Stimulated activated CD4-positive, alpha-beta T cell treated with anti-CD3 and anti-CD28 coated beads, TNF-alpha, amount 100 ng/mL, for 4 hours (primary cell): Measurements from ENCODE around the gene CDH4.

Source experiments
- DNase-seq, 3 experiments: peaks; one replicate each; pipeline ENCODE4 v3.0.0-alpha.2; 2020; ENCODE audit warnings: low read depth in 3 of 3

CDH4 gene

DNA sequence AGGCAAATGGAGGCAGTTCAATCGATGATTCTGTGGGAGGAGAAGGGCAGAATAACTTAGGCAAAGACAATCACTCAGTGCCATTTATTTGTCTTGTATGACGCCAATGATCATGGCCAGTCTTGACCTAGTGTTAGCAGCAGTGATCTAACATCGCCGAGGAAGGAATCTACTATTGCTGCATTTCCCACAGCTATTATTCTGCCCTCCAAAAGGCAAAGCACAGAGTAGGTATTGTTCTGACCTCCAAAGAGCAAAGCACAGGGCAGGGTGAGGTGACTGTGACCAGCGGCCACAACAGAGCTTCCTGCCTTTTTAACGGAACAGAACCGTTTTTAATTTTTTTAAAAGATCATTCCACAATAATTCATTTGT lies 235.9 kb downstream of the CDH4 start:
- no peak for DNase-seq

GRCh38 chr20:61490721-61491120 lies 238.7 kb downstream of the CDH4 start:
- no peak for DNase-seq

- no peak for DNase-seq
Measured at GRCh38 chr20:61492065-61492464, 240.0 kb downstream of the CDH4 start.

DNA sequence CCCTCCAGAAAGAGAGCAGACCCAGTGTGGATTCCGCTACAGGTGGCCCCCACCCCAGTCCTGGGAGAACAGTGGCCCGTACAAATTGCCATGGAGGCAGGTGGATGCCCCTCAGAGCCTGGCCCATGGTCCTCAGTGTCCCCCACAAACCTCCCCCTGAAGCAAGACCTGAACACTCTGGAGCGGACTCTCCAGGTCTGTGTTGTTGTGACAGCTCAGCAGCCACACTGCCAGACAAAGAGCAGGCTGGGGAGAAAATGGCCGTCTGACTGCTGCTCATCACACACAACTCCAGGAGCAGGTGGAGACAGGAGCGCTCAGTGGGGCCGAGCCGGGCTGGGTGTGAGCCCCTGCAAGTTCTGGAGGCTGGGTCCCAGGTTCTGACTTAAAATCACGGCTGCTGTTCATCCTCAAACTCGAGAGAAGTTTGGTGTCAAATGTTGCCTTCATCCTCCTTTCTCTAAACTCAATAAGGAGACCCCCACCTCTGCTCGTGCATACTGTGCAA lies 241.8 kb downstream of the CDH4 start:
- DNase-seq, result no peak

- DNase-seq, result no peak
Measured at GRCh38 chr20:61494763-61495575, 242.9 kb downstream of the CDH4 start.

DNA sequence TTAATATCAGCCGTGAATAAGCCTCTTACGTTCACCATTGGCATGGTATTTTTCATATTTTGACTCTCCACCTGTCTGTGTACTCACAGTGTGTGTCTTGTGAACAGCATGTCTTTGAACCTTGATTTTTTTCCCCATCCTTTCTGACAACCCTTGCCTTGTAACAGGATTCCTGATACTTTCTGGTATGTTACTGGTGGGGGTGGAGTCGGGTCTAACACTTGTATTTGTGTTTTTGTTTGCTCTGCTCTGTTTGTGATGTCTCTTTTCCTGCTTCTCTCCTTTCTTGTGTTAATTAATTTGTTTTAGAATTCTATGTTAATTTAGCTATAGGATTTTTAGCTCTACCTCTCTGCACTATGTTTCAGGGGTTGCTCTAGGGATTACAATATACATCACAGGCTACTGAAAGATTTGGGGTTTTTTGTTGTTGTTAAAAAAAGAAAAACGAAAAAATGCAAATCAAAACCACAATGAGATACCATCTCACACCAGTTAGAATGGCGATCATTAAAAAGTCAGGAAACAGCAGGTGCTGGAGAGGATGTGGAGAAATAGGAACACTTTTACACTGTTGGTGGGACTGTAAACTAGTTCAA lies 245.1 kb downstream of the CDH4 start:
- no peak for DNase-seq

DNA sequence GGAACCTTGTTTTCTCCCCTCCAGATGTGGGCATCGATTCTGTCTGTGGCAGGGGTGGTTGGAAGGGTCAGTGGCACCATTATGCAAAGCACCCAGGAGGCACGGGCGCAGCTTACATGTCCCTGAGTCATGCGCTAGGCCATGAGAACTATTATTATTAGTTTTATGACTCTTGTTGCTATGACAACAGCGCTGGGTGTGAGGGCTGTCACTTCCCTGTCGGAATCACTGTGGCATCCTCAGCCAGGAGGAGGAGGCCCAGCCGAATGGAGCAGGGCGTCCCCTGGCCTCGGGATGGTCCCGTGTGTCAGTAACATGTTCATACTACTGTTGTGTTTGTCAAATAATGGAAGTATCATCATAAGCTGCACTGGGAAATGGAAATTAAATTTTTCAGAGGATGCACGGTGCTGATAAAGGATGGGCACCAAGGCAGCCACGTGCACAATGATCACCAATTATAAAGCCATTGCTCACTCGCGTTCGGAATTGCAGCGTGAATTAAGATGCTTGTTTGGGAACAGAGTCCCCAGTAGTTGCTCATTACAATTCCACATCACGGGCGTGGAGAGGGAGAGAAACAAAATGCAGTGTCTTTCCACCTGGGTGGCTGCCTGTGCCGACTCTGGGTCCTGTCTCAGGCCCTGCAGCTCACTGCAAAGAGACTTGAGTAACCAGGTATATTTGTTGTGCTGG lies 247.9 kb downstream of the CDH4 start:
- no peak for DNase-seq

GRCh38 chr20:61500791-61501321 lies 248.8 kb downstream of the CDH4 start:
- peak in 1 of 3 experiments; percentile 0 for DNase-seq

DNA sequence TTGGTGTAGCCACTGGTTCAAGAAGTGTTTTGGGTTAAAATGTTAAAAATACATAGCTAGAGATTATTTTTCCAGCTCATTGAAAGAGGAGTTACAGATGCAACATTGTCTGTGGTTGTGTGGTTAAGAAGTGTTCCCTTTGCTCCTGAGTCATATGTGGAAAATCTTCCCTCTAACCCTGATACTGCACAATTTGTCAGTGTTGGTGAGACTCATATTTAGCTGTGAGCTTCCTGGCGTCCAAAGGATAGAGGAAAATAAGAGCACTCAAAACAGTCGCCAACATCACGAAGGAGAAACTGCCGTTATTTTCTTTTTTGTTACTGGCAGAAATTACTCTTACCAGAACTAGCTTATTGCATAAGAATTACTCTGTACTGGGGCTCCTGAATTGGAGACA lies 250.4 kb downstream of the CDH4 start:
- no peak for DNase-seq

DNA sequence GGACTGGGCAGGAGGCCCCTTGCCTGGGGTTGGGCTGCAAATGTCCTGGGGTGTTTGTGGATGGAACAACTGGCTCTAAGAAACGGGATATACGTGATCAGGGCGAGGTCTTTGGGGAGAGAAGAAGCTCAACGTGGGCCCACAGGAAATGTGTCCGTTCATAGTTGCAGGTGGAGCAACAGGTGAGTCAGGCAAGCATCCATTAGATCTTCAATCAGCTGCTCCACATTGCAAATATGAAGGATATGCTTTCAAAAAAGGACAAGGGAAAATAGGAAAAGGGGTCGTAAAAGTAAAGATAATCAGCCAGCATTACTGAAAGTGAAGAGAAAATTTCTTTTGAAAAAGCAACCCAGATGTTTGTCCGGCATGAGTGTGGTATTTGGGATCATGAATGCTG lies 251.0 kb downstream of the CDH4 start:
- no peak for DNase-seq

DNA sequence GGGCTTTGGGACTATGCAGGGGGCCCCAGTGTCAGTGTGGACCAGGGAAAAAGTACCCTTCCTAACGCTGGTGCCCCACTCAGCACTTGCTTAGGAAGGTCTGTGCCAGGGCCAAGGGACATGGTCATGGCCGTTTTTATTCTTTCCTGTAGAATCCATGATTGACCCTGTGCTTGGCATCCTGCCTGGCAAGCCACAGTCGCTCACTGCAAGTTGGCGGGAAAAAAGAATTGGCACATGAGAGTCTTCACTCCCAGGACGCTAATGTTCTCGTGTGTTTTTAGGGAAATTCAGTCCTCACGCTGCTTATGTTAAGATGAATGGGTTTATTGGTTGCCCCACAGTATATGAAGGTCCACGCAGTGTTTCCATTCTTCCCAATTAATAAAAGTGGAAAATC lies 253.4 kb downstream of the CDH4 start:
- DNase-seq, result no peak

- DNase-seq, result no peak
Measured at GRCh38 chr20:61507778-61508177, 255.7 kb downstream of the CDH4 start.

DNA sequence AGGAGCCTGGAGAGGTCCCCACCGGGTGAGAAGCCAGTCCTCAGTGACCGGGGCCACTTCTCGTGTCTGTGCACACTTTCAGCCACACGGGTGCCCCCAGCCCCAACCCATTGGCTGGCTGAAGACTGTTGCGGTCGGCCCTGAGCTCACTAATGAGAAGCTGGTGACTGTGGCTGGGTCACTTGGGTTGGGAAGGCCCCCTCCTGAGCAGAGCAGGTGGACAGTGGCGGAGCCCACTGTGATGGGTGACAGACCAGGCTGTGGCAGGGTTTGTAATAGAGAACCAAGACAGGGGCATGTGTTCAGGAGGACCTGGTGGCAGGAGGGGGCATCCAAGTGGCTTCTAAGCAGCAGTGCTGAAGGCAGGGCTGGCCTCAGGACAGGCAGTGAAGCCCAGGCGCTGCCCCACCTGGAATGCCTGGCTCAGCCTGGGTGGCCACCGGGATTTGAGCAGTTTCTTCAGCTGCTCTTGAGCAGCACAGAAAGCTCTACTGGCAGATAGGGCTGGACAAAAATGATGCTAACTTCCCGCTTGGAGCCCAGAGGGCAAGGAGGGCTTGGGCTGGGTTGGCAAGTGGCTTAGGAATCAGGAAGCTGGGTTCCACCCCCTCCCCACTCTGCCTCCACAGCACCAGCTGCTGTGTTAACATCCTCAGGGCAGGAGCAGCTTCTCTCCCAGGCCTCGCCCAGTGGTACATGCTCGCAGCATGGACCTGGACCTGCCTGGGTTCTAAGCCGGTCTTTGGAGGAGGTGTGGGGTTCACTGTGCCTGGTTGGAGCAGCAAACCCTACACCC lies 256.4 kb downstream of the CDH4 start:
- no peak for DNase-seq

DNA sequence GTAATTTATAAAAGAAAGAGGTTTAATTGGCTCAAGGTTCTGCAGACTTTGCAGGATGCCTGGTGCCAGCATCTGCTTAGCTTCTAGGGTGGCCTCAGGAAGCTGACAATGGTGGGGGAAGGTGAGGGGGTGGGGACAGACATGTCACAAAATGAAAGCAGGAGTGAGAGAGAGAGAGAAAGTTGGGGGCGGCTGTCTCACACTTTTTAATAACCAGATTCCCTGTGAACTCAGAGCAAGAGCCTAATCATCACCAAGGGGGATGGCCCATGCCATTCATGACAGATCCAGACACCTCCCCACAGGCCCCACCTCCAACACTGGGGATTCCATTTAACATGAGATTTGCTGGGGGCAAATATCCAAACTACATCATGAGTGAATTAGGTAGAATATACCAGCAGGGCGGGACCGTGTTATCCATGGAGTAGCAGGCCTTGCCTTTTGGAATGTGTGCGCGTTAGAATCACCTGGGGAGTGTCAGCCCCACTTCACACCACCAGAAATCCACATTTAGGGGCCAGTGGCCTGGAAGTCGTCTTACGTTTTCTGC lies 258.8 kb downstream of the CDH4 start:
- no peak for DNase-seq

- DNase-seq, result no peak
Measured at GRCh38 chr20:61512475-61512874, 260.4 kb downstream of the CDH4 start.

GRCh38 chr20:61513124-61514017 lies 261.3 kb downstream of the CDH4 start:
- no peak for DNase-seq

- DNase-seq, result no peak
Measured at GRCh38 chr20:61514018-61514365, 261.9 kb downstream of the CDH4 start.

GRCh38 chr20:61514396-61514795 lies 262.3 kb downstream of the CDH4 start:
- DNase-seq, result no peak

- no peak for DNase-seq
Measured at GRCh38 chr20:61514805-61515505, 262.9 kb downstream of the CDH4 start.

- no peak for DNase-seq
Measured at GRCh38 chr20:61515922-61516321, 263.9 kb downstream of the CDH4 start.
